ENCODE measurements around the gene UBAC2. TPM values are rescaled to one million over a fixed set of nuclear protein-coding genes. Genes with fewer than 3 reads are reported as not detected.

UBAC2 gene
- total RNA-seq, 1 donor from 2014 or later = 70.8 TPM

GRCh38 chr13:99277629-99278028 lies 77.0 kb downstream of the UBAC2 start:
- H3K36me3 Mint-ChIP-seq (ENCODE audit: low read depth) = peaks cover 9% of the 10 kb centered on the region
- no peak overlapping the region for H3K27ac Mint-ChIP-seq (ENCODE audit: unreplicated experiment)
- peaks cover 23% of the 10 kb centered on the region for H3K4me1 Mint-ChIP-seq (ENCODE audit: low read depth)
- H3K9me3 Mint-ChIP-seq (ENCODE audit: low read depth) = no peaks in the 10 kb centered on the region
- TF ChIP-seq, protein P1, sequence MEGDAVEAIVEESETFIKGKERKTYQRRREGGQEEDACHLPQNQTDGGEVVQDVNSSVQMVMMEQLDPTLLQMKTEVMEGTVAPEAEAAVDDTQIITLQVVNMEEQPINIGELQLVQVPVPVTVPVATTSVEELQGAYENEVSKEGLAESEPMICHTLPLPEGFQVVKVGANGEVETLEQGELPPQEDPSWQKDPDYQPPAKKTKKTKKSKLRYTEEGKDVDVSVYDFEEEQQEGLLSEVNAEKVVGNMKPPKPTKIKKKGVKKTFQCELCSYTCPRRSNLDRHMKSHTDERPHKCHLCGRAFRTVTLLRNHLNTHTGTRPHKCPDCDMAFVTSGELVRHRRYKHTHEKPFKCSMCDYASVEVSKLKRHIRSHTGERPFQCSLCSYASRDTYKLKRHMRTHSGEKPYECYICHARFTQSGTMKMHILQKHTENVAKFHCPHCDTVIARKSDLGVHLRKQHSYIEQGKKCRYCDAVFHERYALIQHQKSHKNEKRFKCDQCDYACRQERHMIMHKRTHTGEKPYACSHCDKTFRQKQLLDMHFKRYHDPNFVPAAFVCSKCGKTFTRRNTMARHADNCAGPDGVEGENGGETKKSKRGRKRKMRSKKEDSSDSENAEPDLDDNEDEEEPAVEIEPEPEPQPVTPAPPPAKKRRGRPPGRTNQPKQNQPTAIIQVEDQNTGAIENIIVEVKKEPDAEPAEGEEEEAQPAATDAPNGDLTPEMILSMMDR (IDR thresholded peaks at IDR 0.05) = no peak
- no peak overlapping the region for H3K4me3 Mint-ChIP-seq (ENCODE audit: unreplicated experiment)
- DNase-seq (ENCODE audit: low spot score) = no peak
- no peaks in the 10 kb centered on the region for H3K27me3 Mint-ChIP-seq (ENCODE audit: low read depth)

DNA sequence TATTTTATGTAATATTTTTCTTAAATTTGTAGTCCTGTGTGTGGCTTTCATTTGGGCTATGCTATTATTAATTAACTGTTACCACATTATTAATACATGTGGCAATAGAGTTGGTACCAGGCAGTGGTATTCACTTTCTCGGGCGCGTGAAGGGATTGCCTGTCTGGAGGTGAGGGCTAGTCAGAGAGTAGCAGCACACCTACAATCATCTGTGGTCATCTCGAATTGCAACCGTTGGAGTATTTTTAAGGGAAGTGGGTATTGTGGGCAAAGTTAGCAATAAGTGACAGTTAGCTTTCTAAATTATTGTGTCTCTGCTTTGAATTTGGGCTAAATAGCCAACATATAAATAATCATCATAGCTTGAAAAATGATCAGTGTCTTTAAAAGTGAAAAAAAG lies 77.5 kb downstream of the UBAC2 start:
- no peak overlapping the region for H3K27ac Mint-ChIP-seq (ENCODE audit: unreplicated experiment)
- TF ChIP-seq, protein P1 (IDR thresholded peaks at IDR 0.05) = no peak
- H3K9me3 Mint-ChIP-seq (ENCODE audit: low read depth) = no peaks in the 10 kb centered on the region
- peaks cover 29% of the 10 kb centered on the region for H3K4me1 Mint-ChIP-seq (ENCODE audit: low read depth)
- peaks cover 7% of the 10 kb centered on the region for H3K36me3 Mint-ChIP-seq (ENCODE audit: low read depth)
- no peaks in the 10 kb centered on the region for H3K27me3 Mint-ChIP-seq (ENCODE audit: low read depth)
- H3K4me3 Mint-ChIP-seq (ENCODE audit: unreplicated experiment) = no peak overlapping the region
- no peak for DNase-seq (ENCODE audit: low spot score)

DNA sequence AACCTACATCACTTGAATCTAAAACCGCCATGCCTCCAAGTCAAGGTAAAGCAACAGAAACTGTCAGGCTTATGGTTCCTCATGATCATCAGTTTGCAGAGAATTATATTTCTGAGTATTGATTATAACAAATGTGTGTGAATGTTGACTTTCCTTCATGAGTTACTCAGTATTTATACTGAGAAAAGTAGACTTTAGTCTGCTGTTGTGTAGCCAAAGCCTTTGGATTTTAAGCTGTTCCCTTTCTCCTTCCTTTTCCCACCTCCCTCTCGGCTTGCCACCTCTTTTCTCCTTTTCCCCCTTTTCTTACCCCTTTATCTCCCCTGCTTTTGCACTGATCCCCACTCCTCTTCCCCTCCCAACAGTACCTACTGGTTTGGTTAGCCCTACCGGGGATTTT lies 78.2 kb downstream of the UBAC2 start:
- DNase-seq (ENCODE audit: low spot score) = no peak
- H3K4me1 Mint-ChIP-seq (ENCODE audit: low read depth) = peaks cover 34% of the 10 kb centered on the region
- no peak overlapping the region for H3K27ac Mint-ChIP-seq (ENCODE audit: unreplicated experiment)
- H3K9me3 Mint-ChIP-seq (ENCODE audit: low read depth) = no peaks in the 10 kb centered on the region
- H3K4me3 Mint-ChIP-seq (ENCODE audit: unreplicated experiment) = no peak overlapping the region
- TF ChIP-seq, protein P1 (IDR thresholded peaks at IDR 0.05) = no peak
- peaks cover 7% of the 10 kb centered on the region for H3K36me3 Mint-ChIP-seq (ENCODE audit: low read depth)
- H3K27me3 Mint-ChIP-seq (ENCODE audit: low read depth) = no peaks in the 10 kb centered on the region

DNA sequence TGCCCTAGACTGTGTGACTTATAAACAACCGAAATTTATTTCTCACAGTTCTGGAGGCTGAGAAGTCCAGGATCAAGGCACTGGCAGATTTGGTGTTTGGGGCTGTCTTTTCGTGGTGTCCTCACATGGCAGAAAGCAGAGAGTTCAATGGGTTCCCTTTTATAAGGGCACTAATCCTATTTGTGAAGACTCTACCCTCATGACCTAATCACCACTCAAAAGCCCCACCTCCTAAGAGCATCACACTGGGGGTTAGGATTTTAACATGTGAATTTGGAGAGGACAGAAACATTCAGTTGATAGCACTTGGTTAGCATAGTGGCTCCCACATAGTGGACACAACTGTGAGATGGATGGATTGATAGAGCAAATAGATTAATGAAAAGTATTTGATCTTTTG lies 79.0 kb downstream of the UBAC2 start:
- Mint-ChIP-seq H3K36me3 (ENCODE audit: low read depth) (peaks cover 7% of the 10 kb centered on the region), H3K9me3 (ENCODE audit: low read depth) (no peaks in the 10 kb centered on the region), H3K27me3 (ENCODE audit: low read depth) (no peaks in the 10 kb centered on the region), H3K4me3 (ENCODE audit: unreplicated experiment) (no peak overlapping the region), H3K4me1 (ENCODE audit: low read depth) (peaks cover 42% of the 10 kb centered on the region), H3K27ac (ENCODE audit: unreplicated experiment) (no peak overlapping the region)
- no peak for DNase-seq (ENCODE audit: low spot score)
- TF ChIP-seq, protein P1 (IDR thresholded peaks at IDR 0.05) = no peak

- Mint-ChIP-seq H3K27ac (ENCODE audit: unreplicated experiment) (no peak overlapping the region), H3K27me3 (ENCODE audit: low read depth) (no peaks in the 10 kb centered on the region), H3K4me1 (ENCODE audit: low read depth) (peaks cover 42% of the 10 kb centered on the region), H3K4me3 (ENCODE audit: unreplicated experiment) (no peak overlapping the region), H3K9me3 (ENCODE audit: low read depth) (no peaks in the 10 kb centered on the region), H3K36me3 (ENCODE audit: low read depth) (peaks cover 7% of the 10 kb centered on the region)
- TF ChIP-seq, protein P1 (IDR thresholded peaks at IDR 0.05) = no peak
- no peak for DNase-seq (ENCODE audit: low spot score)
These were observed 79.5 kb downstream of the UBAC2 start for GRCh38 chr13:99280166-99280565.
